ENCODE measurements around the gene UNC93B1. TPM values are rescaled to one million over a fixed set of nuclear protein-coding genes. Genes with fewer than 3 reads are reported as not detected.
A peak's percentile ranks its signal among the peaks of the same experiment; 100 is the strongest.

The UNC93B1 gene
- total and polyA plus RNA-seq, 11 donors, result 5.0 to 34.2 (median 6.9) TPM

- no peak for DNase-seq
- ATAC-seq, result no peak
- H3K9me3 ChIP-seq, result no peaks in the 10 kb centered on the region
- intact Hi-C loops (cut with DNase I), result loop anchor here in 1 of 10 donors (5.0 to 10.0 kb wide), 2 partner anchors 38 to 205 kb away; partner anchors contain the start of gene TCIRG1
- H3K27me3 ChIP-seq, result no peaks in the 10 kb centered on the region
- peaks cover 0 to 37% (median 6%) of the 10 kb centered on the region in 12 donors for H3K4me1 ChIP-seq
- WGBS, 4 donors, result 87 to 97% (median 93%) methylated on average over 5 of the region's 5 CpGs
- no peak overlapping the region for H3K27ac ChIP-seq
- TF ChIP-seq POLR2A (IDR thresholded peaks at IDR 0.05) (no peak), CTCF (IDR thresholded peaks at IDR 0.05) (no peak)
- no peak overlapping the region for H3K4me3 ChIP-seq
- H3K36me3 ChIP-seq, result peaks cover 0 to 6% (median 0%) of the 10 kb centered on the region in 9 donors
Measured at GRCh38 chr11:67999704-68000103, 4.2 kb downstream of the UNC93B1 start.

- Histone ChIP-seq H3K4me1 (peaks cover 0 to 33% (median 4%) of the 10 kb centered on the region in 12 donors), H3K36me3 (peaks cover 0 to 6% (median 0%) of the 10 kb centered on the region in 9 donors), H3K27me3 (no peaks in the 10 kb centered on the region), H3K9me3 (no peaks in the 10 kb centered on the region), H3K27ac (no peak overlapping the region), H3K4me3 (no peak overlapping the region)
- 91 to 98% (median 96%) methylated on average over 13 of the region's 13 CpGs for WGBS, 4 donors
- ATAC-seq (no peak), DNase-seq (no peak)
- no peak for TF ChIP-seq CTCF (IDR thresholded peaks at IDR 0.05)
- TF ChIP-seq POLR2A (IDR thresholded peaks at IDR 0.05), result no peak
- intact Hi-C loops (cut with DNase I), result no loop called here
Measured at GRCh38 chr11:67999201-67999629, 4.7 kb downstream of the UNC93B1 start.

- intact Hi-C loops (cut with DNase I), result no loop called here
- Histone ChIP-seq H3K27ac (no peak overlapping the region), H3K27me3 (no peaks in the 10 kb centered on the region), H3K36me3 (peaks cover 0 to 6% (median 0%) of the 10 kb centered on the region in 9 donors), H3K9me3 (no peaks in the 10 kb centered on the region), H3K4me3 (no peak overlapping the region), H3K4me1 (peaks cover 0 to 32% (median 1%) of the 10 kb centered on the region in 12 donors)
- DNase-seq, result no peak
- TF ChIP-seq POLR2A (IDR thresholded peaks at IDR 0.05) (no peak), CTCF (IDR thresholded peaks at IDR 0.05) (no peak)
- ATAC-seq, result no peak
- WGBS, 4 donors, result 88 to 96% (median 89%) methylated on average over 9 of the region's 9 CpGs
Measured at GRCh38 chr11:67998150-67999045, 5.5 kb downstream of the UNC93B1 start.

- DNase-seq (no peak), ATAC-seq (peak in 2 of 4 donors; percentile 13 to 19)
- peaks cover 0 to 6% (median 0%) of the 10 kb centered on the region in 9 donors for H3K36me3 ChIP-seq
- TF ChIP-seq CTCF (IDR thresholded peaks at IDR 0.05) (no peak), POLR2A (IDR thresholded peaks at IDR 0.05) (no peak)
- no peaks in the 10 kb centered on the region for H3K9me3 ChIP-seq
- no peak overlapping the region for H3K4me3 ChIP-seq
- intact Hi-C loops (cut with DNase I), result no loop called here
- H3K27me3 ChIP-seq, result peaks cover 0 to 6% (median 0%) of the 10 kb centered on the region in 9 donors
- H3K27ac ChIP-seq, result no peak overlapping the region
- WGBS, 4 donors, result 95 to 97% (median 96%) methylated on average over 29 of the region's 29 CpGs
- peaks cover 0 to 24% (median 0%) of the 10 kb centered on the region in 12 donors for H3K4me1 ChIP-seq
Measured at GRCh38 chr11:67997475-67997921, 6.4 kb downstream of the UNC93B1 start.
